Ishikawa (cell line): ENCODE results near the gene ACTL7A.

ENCODE experiments used
- CREB1 ChIP-seq: IDR thresholded peaks from 2 replicates; pipeline ENCODE4 v1.6.1; 2012; ENCODE audit warnings: low read depth
- EP300 ChIP-seq: IDR thresholded peaks from 2 replicates; pipeline ENCODE4 v1.6.1; 2012; ENCODE audit warnings: borderline replicate concordance
- TAF1 ChIP-seq: IDR thresholded peaks from 2 replicates; pipeline ENCODE4 v1.6.1; 2012; ENCODE audit warnings: low read depth, mild to moderate bottlenecking
- TCF12 ChIP-seq: IDR thresholded peaks from 2 replicates; pipeline ENCODE4 v1.6.1; 2012; ENCODE audit warnings: low read depth
- TEAD4 ChIP-seq: IDR thresholded peaks from 2 replicates; pipeline ENCODE4 v1.6.1; 2012
- USF1 ChIP-seq: IDR thresholded peaks from 2 replicates; pipeline ENCODE4 v1.6.1; 2012
- ZBTB7A ChIP-seq: IDR thresholded peaks from 2 replicates; pipeline ENCODE4 v1.6.1; 2012; ENCODE audit warnings: low read depth

DNA sequence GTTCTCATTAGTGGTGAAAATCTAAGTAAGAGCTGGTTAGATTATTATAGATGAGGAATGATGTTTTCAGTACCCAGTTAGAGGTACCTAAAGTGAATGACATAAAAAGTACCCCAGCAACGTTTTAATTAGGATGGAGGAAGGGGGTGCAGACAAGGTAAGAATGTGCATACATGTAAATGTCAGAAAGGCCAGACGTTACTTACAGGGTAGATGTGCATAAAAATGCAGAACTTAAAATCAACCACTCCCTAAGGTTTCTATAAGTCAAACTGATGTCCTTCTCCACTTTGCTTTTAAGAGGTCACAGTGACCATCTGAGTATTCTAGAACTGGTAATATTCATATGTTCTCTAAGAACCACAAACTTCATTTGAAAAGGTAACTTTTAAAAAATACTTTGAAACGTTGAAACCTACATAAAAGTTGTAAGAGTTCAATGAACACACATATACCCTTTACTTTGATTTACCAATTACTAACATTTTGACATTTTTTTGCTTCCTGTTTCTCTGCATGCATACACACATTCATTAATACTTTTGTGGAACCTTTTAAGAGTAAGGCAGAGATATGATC, 18.8 kb downstream of the ACTL7A start:
- TF ChIP-seq EP300 (no peak), ZBTB7A (no peak), TCF12 (no peak), CREB1 (no peak), TAF1 (no peak), USF1 (no peak), TEAD4 (no peak)
